ENCODE data around the gene MAD2L2.

The MAD2L2 gene

GRCh38 chr1:11701551-11701961 is 20.6 kb upstream of the MAD2L2 start:
- DNase-seq (ENCODE audit: low read depth): no peak
- no peak overlapping the region for H3K4me3 ChIP-seq (ENCODE audit: low read depth, low read length)
- TF ChIP-seq, protein P1, sequence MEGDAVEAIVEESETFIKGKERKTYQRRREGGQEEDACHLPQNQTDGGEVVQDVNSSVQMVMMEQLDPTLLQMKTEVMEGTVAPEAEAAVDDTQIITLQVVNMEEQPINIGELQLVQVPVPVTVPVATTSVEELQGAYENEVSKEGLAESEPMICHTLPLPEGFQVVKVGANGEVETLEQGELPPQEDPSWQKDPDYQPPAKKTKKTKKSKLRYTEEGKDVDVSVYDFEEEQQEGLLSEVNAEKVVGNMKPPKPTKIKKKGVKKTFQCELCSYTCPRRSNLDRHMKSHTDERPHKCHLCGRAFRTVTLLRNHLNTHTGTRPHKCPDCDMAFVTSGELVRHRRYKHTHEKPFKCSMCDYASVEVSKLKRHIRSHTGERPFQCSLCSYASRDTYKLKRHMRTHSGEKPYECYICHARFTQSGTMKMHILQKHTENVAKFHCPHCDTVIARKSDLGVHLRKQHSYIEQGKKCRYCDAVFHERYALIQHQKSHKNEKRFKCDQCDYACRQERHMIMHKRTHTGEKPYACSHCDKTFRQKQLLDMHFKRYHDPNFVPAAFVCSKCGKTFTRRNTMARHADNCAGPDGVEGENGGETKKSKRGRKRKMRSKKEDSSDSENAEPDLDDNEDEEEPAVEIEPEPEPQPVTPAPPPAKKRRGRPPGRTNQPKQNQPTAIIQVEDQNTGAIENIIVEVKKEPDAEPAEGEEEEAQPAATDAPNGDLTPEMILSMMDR (IDR thresholded peaks at IDR 0.05; ENCODE audit: control insufficient read depth, extremely low read depth, insufficient read depth): no peak

DNA sequence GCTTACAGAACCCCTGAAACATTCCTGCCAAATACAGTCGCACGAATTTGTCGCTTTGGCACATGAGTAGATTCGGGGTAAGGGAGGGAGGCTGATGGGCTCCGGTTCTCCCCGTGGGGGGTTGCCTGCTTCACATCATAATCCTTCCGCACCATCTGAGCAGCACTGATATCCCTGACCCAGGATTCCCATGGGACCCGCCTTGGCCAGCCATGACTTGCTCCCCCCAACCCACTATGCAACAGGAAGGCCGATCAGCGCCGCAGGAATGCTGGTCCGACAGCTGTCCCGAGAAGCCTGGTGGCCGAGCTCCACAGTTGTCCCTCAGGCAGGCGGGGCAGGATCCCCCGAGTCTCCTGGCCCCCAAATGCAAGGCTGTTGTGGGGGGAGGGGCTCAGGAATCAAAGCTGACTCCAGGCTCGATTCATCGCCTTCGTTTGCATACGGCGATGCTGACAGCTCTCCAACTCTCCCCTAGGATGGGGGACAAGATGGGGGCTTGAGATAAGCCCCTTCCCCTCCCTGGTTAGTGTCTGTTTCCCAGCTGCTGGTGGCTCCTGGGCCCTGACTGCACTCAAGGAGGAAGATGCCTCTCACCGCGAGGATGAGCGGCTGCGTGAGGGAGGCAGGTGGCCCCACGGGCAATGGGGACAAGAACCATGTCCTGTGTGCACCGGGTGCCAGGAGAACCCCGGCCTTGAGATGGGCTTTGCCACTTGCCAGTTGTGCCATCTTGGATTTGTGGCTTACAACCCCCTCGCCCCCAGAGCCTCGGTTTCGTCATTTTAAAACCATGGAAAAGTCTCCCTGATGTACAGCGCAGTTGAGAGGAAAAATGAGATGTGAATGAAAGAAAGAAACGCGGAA is 19.9 kb upstream of the MAD2L2 start:
- H3K4me3 ChIP-seq (ENCODE audit: low read depth, low read length): no peak overlapping the region
- no peak for DNase-seq (ENCODE audit: low read depth)
- TF ChIP-seq, protein P1 (IDR thresholded peaks at IDR 0.05; ENCODE audit: control insufficient read depth, extremely low read depth, insufficient read depth): no peak

- TF ChIP-seq, protein P1 (IDR thresholded peaks at IDR 0.05; ENCODE audit: control insufficient read depth, extremely low read depth, insufficient read depth): no peak
- no peak overlapping the region for H3K4me3 ChIP-seq (ENCODE audit: low read depth, low read length)
- DNase-seq (ENCODE audit: low read depth): no peak
These were observed 16.9 kb upstream of the MAD2L2 start for GRCh38 chr1:11697893-11698210.

- TF ChIP-seq, protein P1 (IDR thresholded peaks at IDR 0.05; ENCODE audit: control insufficient read depth, extremely low read depth, insufficient read depth): no peak
- no peak overlapping the region for H3K4me3 ChIP-seq (ENCODE audit: low read depth, low read length)
- no peak for DNase-seq (ENCODE audit: low read depth)
These were observed 16.4 kb upstream of the MAD2L2 start for GRCh38 chr1:11697188-11697892.

DNA sequence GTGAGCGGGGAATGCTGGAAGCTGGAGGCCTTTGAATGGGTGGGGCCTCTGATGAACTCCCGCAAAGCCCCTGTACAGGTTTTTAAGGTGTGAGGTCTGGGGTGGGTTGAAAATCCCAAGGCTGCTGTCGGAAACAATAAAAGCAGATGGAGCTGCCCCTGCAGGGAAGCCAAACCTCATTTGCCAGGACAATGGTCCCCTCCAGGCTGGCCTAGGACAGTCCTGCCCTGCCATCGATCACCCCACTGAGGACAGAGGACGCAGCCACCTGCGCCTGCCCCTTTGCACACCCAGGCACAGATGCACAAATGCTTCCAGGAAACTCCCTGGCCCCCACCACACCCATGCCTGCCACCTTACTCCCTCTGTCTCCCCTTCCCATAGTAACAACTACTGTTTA is 14.9 kb upstream of the MAD2L2 start:
- no peak overlapping the region for H3K4me3 ChIP-seq (ENCODE audit: low read depth, low read length)
- DNase-seq (ENCODE audit: low read depth): no peak
- TF ChIP-seq, protein P1 (IDR thresholded peaks at IDR 0.05; ENCODE audit: control insufficient read depth, extremely low read depth, insufficient read depth): no peak

DNA sequence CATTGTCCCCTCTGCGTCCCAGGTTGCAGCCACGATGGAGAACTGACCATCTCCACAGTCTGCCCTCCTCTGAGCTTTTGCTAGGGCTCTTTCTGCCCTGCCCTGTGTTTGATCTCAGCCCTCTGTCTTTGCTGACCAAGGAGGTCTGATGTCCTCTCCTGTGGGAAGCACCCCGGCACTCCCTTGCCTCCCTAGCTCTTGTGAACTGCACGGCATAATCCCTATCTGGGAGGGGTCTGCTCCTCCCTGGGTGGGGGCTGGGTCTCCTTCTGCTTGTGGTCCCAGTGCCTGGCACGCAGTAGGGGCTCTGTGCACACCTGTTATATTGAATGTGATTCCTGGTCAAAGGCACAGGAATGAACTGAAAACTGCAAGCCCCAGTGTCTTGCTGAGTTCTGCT is 13.0 kb upstream of the MAD2L2 start:
- DNase-seq (ENCODE audit: low read depth): no peak
- TF ChIP-seq, protein P1 (IDR thresholded peaks at IDR 0.05; ENCODE audit: control insufficient read depth, extremely low read depth, insufficient read depth): no peak
- no peak overlapping the region for H3K4me3 ChIP-seq (ENCODE audit: low read depth, low read length)

Data from LNCaP clone FGC (cell line).